Activated CD4-positive, alpha-beta T cell treated with anti-CD3 and anti-CD28 coated beads for 1 hour (primary cell): ENCODE measurements around the gene TTC28.

Experiments
- DNase-seq: peaks from one replicate; pipeline ENCODE4 v3.0.0-alpha.2; 2020

Gene TTC28

DNA sequence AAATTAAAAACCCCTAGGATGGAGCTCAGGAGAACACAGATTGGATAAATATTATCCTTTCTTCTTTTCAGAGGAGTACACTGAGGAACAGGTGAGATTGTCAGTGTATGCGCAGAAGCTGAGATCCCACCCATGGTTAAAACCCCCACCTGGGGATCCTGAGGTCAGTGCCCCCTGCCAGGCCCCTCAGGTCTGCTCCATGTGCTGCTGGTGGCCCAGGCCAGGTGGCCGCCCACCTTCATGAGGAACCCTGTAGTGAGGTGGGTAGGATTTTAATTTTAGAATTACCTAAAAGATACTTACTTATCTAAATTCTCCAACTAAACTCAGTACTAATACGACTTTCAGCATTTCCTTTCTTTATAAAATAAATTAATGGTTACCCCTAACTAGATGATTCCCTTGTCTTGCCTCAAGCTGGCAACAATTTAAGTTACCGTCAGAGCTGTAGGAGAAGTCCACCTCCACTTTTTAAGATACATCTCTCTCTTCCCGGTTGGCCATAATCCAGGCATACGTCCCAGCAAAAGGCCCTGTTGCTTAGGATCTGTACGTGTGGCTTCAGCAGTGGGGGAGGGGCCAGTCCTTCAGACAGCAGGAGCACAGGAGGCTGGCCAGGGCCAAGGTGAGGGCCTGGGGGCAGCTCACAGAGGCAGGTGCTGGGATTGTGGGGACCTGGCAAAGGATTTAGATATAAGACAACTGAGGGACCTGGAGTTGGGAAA lies 699.1 kb downstream of the TTC28 start:
- DNase-seq = no peak

DNA sequence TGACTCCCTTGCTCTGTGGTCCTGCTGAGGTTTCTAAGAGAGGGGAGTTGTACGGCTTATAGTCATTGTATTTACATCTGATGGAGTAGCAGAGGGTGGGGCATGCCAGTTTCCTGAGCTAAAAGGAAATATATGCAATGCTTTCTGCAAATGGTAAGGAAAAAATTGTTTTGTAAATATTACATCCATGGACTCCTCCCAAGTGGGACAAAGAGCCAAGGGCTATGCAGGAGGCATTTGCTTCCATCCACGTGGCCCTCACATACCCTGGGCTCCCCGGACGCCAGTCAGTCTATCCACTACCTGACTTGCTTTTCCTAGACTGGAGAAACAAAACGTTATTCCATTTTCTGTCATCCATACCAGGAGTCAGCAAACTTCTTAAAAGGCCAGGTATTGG lies 700.8 kb downstream of the TTC28 start:
- no peak for DNase-seq

DNA sequence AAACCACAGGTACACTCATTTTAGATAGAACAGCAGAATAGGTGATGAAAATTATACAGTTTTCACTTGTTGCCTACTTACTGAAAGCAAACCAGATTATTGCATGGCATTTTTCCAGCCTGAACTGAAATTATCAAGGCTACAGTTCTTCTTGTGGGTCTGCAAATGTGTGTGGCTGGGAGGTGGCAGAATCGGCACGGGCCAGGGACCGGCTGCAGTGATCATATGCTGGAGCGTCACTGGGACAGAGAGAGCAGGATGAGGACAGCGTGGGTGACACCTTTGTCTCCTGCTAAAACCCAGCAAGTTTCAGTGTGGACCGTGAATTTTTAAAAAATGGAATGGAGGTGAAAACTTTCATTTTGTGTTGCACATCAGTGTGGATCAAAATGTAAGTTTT lies 701.3 kb downstream of the TTC28 start:
- no peak for DNase-seq

DNA sequence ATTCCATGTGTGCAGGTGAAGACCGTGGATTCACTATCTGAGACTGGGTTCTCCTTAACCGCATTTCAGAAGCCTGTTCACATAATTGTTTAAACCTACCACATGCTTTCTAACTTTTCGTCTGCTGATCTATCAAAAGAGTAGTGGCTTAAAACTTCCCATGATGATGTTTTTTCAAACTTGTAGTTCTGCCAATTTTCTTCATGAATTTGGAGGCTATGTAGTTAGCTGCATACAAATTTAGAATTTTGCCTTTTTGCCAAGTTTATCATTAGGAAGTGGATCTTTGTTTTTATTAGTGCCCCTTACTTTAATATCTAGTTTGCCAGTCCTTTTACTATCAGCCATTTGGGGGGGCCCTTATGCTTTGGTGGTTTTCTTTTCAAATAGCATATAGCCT lies 703.1 kb downstream of the TTC28 start:
- DNase-seq = no peak

DNA sequence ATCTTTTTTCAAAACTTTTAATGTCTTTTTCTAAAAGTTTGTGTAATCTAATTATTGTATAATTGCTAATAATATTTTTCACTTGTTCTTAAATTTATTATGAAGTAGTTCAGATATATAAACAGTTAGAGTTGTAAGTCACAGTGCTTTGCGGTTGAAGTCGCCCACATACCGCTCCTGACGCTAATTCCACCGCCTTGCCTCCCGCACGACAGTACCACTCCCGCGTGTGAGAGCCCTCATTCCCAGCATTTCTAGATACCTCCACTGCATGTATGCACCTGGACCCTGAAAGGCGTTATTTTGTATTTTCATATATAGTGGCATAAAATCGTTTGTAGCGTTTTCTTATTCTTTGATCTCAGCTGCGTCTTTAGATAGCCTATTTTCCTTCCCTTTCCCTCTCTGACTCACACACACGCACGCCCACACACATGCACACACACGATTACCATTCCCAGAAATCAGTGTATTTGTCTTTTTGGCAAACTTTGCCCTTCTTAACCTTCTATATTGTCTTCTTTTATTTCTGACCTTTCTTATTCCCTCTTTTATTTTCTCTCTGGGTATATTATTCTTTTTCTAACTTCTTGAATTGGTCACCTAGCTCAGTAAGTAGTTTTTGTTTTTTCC lies 704.1 kb downstream of the TTC28 start:
- no peak for DNase-seq

DNA sequence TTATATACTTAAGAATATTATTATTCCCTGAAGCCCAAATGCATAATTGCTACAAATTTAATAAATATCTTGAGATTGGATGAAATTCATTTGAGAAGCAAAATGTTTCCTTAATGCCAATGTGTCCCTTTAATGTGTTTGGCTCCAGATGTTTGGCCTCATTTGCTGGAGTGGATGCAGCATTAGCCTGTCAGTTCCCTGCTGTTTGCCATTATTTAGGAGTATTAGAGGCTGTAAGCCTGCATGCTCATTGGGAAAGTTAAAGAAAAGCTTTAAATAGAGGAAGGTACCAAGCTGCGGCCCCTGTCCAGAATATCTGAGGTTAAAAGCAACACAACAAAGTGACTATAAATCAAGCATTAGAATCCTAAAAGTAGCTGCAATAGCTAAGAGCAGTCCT lies 705.8 kb downstream of the TTC28 start:
- DNase-seq = no peak

DNA sequence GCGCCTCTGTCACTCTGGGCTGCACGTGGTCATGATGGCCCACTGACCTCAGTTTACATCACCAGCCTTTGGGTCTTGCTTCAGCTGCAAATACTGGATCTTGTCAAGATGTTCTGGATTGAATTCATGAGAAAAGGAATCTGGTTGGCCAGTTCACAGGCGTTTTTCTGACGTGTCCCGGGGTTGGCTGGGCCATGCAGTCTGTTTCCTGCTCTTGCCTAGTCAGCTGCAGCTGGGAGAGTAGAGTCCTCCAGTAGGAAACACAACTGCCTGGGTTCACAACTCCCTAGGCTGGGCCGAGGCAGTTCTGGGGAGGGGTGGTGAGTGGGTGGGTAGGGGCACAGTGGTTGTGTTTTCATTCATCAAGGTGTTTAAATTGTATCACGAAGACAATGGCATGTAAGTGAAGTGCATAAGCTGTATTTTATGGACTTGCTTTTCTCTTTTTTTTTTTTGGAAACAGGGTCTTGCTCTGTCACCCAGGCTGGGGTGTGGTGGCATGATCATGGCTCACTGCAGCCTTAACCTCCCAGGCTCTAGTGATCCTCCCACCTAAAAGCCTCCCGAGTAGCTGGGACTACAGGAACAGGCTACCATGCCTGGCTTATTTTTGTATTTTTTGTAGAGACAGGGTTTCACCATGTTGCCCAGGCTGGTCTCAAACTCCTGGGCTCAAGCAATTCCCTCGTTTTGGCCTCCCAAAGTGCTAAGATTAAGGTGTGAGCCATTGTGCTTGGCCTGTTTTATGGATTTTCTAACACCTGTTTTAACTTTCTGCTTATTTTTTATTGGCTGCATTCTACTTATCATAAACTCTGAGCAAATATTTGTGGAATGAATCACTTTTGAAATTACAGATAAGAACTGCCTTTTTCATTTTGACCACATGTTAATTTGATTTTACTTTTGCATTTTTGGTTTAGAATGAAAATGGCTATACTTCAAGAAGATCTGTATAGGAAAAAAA lies 706.6 kb downstream of the TTC28 start:
- no peak for DNase-seq

DNA sequence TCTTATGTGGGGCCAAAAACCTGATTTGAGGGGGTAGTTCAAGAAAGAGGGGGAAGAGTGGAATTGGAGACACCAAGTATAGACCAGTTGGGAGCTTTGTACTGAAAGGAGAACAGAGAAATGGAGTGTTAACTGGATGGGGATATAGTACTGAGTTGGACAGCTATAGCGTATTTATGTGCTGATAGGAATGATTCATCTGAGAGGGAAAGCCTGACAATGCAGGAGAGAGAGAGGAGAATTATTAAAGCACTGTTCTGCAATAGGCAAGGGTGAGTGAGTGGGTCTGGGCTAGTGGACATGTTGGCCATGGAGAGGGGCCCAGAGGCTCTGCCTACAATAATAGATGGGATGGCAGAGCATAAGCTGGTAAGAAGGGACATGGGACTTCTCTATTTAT lies 707.7 kb downstream of the TTC28 start:
- no peak for DNase-seq

DNA sequence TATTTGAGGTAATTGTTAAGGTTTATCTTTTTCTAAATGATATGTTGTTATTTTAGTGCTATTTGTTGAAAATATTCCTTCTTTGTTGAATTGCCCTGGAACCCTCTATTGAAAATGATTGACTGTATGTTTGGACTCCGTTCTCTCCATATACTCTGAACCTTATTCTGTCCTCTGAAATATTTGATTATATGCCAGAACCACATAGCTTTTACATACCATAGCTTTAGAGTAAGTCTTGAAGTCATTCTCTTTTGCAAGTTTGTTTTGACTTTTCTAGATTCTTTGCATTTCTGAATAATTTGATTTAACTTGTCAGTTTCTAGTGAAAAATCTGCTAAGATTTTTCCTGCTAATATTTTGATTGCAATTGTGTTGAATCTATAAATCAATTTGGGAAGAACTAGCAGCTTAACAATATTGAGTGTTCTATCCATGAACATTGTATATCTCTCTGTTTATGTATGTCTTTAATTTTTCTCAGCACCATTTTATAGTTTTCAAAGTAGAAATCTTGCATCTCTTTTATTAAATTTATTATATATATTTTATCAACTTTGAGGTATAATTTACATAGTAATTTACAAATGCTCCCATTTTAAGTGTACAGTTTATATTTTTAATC lies 708.9 kb downstream of the TTC28 start:
- DNase-seq = no peak

DNA sequence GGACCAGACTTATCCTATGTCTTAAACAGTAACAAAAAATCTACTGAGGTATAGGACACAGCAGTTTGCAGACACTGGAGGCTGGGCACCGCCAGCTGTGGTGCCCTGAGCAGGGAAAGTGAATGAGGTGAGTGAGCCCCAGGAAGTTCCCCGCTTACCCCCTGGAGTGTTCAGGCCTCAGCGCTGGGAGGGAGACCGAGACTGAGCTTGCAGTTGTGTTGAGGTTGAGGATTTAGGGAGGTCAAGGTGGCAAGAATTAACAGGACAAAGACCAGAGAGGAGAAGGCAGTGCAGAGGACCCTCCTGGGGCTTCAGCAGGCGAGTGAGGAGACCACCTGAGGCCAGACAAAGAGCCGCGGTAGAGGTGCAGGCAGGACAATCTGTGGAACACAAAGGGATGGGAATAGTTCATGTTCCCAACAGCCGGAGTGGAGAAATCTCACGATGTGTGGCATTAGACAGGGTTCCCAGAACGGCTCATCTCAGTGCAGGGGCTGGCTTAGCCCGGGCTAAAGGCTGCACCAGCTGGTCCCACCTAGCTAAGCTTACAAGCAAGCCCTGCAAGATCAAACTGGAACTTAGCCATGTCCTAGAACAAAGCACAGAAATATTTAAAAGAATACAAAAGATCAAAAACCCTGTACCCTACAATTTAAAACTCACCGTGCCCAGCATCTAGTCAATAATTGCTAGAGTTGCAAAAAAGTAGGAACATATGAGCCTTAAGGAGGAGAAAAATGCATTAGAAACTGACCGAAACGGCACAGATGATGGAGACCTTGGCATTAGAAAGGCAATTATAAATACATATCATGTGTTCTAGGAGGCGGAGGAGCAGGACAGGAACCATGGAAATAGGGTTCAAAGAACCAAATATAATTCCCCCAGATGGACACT lies 713.2 kb downstream of the TTC28 start:
- no peak for DNase-seq

DNA sequence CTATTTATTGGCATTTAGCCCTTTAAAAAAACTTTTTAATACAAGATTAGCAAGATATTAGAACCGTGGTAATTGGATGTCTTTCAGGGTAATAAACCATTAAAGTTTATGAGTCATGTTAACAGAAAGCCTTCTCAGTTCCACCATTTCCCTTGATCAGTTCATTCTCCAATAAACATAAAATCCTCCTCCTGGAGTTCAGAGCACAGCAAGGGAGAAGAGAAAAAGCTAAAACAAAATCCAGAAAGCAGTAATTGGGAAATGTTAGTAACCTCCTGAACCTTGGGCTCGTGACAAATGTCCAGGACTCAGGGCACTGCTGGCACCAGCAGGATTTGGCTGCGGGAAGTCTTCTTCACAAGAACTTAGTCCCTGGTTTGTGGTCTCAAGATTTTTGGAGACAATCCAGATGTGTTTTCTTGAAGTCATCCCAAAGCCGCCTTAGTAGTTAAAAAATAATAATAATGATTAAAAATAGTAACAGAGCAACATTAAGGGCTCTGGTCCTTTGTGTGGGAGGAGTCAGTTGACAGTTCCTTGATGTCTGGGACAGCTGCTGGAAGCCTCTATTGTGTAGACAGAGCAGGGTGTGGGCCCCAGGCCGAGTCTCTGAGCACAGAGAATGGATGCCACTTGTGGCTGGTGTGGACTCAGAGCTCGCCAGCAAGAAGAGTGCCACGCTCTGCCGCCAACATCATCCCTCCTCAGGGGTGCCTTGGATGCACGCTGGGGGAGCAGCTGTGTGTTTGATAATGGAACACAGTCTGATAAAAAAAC lies 717.2 kb downstream of the TTC28 start:
- DNase-seq = no peak

DNA sequence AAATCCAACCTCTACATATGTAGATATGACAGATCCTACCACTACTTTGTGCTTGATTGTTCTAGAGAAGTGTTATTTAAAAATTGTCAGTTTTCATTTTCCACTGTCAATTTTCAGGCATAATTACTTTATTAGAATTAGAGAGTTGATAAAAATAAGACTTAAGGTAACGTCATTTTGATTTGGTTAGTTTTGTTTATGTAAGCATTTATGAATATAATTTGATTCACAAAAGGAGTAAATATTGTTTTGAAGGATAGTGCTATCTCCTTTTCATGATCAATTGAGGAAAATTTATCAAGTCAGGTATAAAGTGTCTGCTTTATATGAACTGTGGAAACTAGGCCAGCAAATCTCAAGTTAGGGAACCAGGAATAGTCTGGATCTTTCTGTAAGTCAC lies 718.0 kb downstream of the TTC28 start:
- DNase-seq = no peak

DNA sequence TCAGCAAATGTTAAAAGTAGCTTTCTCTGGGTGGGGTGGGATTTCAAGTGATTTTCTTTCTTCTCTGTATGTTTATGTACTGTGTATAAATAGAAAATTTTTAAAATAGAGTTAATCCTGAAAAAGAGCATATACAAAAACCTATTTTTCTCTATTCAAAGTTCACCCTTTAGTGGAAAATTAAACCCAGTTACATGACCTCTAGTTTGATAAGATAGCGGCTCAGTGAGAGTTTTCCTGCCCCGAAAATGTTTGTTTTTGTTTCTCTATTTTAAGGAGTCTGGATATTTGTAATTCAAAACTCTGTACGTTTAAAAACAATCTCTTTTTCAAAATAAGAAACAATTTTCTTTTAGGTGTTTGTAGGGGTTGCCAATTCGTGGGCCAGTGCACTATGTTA lies 718.5 kb downstream of the TTC28 start:
- no peak for DNase-seq

DNA sequence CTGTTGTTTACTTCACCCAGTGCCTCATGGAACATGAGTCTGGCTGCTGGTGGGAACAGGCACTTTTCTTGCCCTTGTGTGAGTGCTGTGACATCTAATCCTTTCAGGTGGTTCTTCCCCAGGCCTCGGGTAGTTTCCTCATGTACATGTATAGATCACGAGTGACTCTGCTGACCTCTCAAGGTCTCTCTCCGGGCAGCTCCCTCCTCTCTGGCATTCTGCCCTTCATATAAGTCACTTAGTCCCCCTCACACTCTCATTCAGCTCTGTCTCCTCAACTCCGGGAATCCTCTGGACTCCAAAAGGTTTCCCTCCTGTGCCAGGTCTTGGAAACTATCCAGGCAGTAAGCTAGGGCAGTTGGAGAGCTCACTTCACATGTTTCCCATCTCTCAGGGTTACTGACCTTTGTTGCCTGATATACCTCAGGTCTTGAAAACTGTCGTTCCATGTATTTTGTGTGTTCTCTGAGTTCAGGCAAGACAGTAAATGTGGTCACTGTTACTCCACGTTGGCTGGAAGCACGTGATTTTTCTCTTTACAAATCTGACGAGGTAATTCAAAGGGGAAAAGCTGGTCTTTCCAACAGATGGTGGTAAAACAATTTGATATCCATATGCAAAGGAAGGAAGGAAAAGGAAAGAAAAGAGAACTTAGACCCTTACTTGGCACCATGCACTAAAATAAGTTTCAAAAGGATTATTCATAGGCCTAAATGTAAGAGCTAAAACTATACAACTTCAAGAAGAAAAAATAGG lies 720.1 kb downstream of the TTC28 start:
- DNase-seq = no peak

DNA sequence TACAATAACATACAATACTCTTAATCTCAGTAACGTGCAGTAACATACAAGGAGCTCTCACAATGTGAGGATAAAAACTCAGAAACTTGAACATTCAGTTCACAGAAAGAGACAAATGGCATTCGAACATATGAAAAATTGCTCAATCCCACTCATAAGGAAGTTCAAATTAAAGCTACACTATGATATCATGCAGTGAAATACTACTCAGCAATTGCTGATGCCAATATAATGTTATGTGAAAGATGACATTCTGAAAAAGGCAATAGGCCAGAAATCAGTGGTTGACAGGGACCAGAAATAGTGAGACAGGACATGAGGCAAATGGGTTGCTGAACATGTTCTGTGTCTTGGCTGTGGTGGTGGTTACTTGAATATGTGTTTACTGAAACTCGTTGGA lies 726.9 kb downstream of the TTC28 start:
- DNase-seq = no peak

DNA sequence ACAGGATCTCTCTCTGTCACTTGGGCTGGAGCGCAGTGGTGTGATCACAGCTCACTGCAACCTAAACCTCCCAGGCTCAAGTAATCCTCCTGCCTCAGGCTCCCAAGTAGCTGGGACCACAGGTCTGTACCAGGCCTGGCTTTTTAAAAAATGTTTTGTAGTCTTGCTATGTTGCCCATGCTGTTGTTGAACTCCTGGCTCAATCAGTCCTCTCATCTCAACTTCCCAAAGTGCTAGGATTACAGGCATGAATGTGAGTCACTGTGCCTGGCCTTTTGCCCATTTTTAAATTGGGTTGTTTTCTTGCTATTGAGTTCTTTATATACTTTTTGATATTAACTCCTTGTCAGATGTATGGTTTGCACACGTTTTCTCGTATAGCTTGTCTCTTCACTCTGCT lies 727.5 kb downstream of the TTC28 start:
- DNase-seq = no peak

DNA sequence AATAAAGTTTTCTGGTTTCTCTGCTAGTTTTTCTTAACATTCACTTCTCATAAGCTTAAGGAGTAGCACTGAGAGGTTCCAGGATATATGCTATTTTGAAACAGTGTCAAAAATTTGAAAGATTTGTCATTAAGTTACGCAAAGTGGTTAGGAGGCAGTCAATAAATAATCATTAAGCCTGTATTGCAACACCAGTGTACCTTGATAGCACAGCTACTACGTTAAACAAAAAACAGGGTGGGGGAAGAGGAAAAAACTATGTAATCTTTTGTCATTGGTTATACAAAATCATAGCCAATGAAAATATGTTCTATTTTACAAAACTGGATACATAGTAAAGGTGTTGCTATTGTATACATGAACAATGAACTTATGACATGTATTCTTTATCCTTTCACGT lies 730.2 kb downstream of the TTC28 start:
- no peak for DNase-seq

DNA sequence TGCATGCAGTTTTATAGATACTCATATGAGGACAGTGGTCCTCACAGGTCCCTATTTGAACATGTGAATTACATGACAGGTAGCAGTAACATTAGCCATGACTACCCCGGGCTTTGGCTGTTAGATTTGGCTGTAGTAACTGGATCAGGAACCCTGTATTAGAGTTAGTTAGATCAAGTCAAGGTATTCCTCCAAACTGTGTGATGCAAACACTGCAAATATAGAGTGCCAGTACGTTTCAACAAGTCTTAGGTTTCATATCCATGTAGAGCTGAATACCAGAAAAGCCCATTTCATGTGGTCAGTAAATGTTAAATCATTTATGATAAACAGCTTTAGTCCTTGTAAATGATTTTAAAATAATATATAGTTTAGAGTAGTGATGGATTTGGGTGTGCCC lies 731.1 kb downstream of the TTC28 start:
- no peak for DNase-seq

DNA sequence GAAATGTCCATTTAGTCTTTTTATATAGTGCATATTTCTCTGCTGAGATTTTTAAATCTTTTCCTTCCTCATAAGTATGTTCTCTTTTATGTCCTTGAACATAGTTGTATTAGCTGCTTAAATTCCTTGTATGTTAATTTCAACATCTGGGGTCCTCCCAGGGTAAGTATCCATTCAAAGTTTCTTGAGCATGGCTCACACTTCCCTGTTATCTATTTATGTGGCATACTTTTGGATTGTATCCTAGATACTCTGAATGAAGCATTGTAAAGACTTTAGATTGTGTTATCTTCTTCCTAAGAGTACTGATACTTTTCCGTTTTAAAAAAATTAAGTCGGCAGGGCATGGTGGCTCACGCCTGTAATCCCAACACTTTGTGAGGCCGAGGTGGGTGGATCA lies 732.2 kb downstream of the TTC28 start:
- DNase-seq = no peak

DNA sequence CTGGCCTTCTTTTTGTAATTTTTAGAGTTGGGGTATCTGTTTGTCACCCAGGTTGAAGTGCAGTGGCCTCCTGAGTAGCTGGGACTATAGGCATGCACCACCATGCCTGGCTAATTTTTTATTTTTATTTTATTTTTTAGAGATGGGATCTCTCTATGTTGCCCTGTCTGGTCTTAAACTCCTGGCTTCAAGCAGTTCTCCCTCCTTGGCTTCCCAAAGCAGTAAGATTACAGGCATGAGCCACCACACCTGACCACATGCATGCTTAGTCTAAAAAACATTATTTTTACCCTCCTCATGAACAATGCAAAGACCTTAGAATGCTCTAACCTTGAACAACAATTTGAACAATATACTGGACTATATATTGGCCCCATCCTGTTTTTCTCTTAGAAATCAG lies 738.5 kb downstream of the TTC28 start:
- DNase-seq = no peak

DNA sequence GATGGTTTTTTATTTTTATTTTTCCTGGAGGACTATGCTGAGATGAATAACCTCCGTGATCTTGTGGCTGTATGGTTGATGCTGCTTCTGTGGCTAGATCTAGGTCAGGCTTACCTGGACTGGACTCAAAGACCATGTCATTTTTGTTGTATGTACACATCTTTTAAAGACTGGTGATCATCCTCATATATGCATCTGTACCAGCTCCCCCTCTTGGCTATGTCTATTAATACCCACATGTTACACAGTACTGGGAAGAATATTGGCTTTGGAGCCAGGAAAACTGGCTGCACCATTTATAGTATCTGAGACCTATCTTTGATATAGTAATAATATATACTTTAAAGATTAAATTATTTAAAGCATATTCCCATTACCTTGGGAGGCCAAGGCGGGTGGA lies 742.2 kb downstream of the TTC28 start:
- no peak for DNase-seq
